Lower leg skin (tissue), 4 donors: ENCODE measurements around the gene MAP3K7. TPM values are rescaled to one million over a fixed set of nuclear protein-coding genes. Genes with fewer than 3 reads are reported as not detected.

Experiments used
- DNase-seq, 2 donors: peaks; one replicate each; pipeline ENCODE4 v3.0.0-alpha.2; 2019; ENCODE audit warnings: low spot score in 2 of 2
- H3K4me3 ChIP-seq: fragments of 200-600 bp; sonication (generic); 2 replicates; pipeline ENCODE4 v1.5.1; 2017; ENCODE audit warnings: mild to moderate bottlenecking, low read depth; ENCODE audit not compliant: poor library complexity, severe bottlenecking
- POLR2A ChIP-seq, 2 donors: fragments of 450-650 bp; IDR thresholded peaks; one replicate each; pipeline ENCODE4 v1.6.1; 2016 to 2017; ENCODE audit warnings: antibody characterized with exemption in 2 of 2, mild to moderate bottlenecking in 1 of 2, moderate library complexity in 1 of 2
- WGBS, 2 donors: methylation state at CpG; one replicate each; pipeline ENCODE4 v1.1.5; 2018; 5-methylcytosine and 5-hydroxymethylcytosine counted together
- intact Hi-C: fragments of 100-400 bp; cut with DNase I; formaldehyde crosslinking; loops from one replicate; pipeline ENCODE4 v1.15.0; 2023; ENCODE audit warnings: low total_unique reads
- total RNA-seq, 4 donors: library from RNA; depleted of rRNA; stranded (reverse); fragments of >200 nt; gene quantifications; one replicate each; pipeline ENCODE4 v1.1.0, GENCODE V29; 2016
- TF ChIP-seq, protein P1 (sequence below), 3 donors: fragments of 450-650 bp; IDR thresholded peaks; one replicate each; pipeline ENCODE4 v1.5.1; 2016; ENCODE audit warnings: antibody characterized with exemption in 3 of 3, mild to moderate bottlenecking in 3 of 3, moderate library complexity in 2 of 3

The MAP3K7 gene
- total RNA-seq, 4 donors from 2014 or later, result 21.5 to 25.8 (median 23.5) TPM

DNA sequence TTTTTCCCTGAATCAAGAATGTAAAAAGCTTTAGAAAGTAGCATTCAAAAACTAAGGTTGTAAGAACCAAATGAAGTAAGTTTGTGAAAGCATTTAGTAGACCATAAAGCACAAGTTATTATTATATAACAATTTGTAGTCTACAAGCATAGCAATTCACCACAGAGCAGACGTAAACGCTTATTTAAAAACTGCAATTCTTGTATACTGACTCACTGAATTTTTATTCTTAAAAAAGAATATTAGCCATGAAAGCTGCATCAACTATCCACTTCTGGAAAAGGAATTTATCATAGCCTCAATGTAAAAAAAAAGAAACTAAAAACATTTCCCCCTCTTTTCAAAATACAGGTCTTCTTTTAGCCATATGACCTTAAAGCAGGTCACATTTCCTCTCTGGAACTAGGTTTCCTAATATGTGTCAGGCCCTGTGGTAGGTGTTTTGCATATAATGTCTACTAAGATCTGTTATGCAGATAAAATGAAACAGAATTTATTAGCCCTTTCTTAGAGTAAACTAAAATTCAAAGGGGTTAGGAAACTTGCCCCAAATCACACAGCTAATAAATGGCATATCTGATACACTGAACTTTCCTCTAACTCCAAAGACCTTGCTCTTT lies 2.1 kb downstream of the MAP3K7 start:
- whole genome bisulfite sequencing, 2 donors, result 68 to 71% methylated on average over 2 of the region's 2 CpGs
- TF ChIP-seq, protein P1, sequence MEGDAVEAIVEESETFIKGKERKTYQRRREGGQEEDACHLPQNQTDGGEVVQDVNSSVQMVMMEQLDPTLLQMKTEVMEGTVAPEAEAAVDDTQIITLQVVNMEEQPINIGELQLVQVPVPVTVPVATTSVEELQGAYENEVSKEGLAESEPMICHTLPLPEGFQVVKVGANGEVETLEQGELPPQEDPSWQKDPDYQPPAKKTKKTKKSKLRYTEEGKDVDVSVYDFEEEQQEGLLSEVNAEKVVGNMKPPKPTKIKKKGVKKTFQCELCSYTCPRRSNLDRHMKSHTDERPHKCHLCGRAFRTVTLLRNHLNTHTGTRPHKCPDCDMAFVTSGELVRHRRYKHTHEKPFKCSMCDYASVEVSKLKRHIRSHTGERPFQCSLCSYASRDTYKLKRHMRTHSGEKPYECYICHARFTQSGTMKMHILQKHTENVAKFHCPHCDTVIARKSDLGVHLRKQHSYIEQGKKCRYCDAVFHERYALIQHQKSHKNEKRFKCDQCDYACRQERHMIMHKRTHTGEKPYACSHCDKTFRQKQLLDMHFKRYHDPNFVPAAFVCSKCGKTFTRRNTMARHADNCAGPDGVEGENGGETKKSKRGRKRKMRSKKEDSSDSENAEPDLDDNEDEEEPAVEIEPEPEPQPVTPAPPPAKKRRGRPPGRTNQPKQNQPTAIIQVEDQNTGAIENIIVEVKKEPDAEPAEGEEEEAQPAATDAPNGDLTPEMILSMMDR (IDR thresholded peaks at IDR 0.05), result no peak
- TF ChIP-seq POLR2A (IDR thresholded peaks at IDR 0.05), result no peak
- DNase-seq, result no peak
- intact Hi-C loops, result no loop called here
- no peak overlapping the region for H3K4me3 ChIP-seq

DNA sequence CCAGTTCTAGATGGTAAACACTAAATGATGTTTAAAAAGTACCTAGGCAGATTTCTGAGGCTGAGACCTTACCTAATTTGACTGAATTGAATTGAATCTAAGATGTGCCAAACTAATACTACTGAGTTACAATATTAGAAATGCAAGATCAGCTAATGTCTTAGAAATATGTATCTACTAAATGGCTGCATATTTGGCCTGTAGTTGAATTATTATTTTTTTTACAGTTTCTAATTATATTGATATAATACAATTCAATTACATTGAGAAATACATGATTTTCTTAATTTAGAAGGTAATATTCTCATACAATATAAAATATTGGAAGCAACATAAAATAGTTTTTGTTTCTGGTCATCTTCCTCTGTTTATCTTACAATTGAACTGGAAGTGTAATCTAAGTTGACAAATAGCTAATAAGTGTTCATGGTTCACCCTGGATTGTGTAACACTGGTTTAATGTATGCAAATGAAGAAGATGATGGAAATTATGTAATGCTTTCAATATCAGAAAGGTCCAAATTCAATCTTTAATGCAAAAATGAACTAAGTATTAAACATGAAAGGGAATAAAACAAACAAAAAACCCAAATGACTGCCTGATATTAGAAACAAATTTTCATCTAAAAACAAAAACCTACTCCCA lies 2.9 kb downstream of the MAP3K7 start:
- H3K4me3 ChIP-seq, result no peak overlapping the region
- DNase-seq, result no peak
- intact Hi-C loops, result no loop called here
- TF ChIP-seq POLR2A (IDR thresholded peaks at IDR 0.05), result no peak
- TF ChIP-seq, protein P1 (IDR thresholded peaks at IDR 0.05), result no peak

DNA sequence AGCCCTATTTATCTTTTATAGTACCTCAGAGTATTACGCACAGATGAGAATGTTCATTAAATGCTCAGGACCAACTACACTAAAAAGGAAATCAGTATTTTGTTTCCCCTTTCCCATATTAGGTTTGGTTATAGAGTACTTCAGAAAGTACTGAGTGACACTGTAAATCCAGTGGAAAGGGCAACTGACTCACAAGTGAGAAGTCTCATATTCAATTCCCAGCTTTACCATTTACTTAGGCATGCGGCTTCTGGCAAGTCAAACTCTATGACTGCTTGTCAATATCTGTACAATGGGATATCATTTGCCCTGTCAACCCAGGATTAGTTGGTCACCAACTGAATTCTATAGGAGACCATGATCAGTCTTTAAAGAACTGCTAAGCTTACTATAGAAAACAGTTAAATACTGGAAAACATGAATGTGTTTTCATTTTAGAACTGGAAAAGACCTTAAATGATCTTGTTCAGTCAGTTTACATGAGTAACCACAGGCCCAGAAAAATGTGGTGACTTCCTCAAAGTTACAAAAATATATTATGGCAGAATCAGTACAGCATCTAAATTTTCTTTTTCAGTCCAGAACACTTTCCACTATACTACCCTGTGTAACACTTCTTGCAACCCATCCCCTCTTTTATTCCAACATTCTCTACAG lies 3.6 kb downstream of the MAP3K7 start:
- DNase-seq, result no peak
- H3K4me3 ChIP-seq, result no peak overlapping the region
- WGBS, 2 donors, result 94 to 95% methylated on average over 2 of the region's 2 CpGs
- TF ChIP-seq, protein P1 (IDR thresholded peaks at IDR 0.05), result no peak
- TF ChIP-seq POLR2A (IDR thresholded peaks at IDR 0.05), result no peak
- intact Hi-C loops, result no loop called here

DNA sequence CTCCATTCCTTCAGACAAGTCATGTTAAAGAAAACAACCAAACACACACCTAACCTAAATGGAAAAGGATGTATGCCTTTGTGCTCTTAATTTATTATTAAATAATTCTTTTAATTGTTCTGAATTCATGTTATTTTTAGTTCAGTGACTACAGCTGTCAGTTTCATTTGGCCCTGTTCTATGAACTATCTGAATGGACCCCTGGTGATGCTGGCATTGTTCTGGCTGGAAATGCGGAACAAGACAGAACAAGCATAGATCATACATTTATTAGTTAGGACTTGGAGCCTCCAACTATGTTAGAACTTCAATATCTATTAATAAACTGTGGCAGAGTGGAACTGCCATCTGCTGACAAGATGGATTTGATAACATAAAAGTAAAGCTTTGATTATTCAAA lies 5.7 kb downstream of the MAP3K7 start:
- no peak for TF ChIP-seq POLR2A (IDR thresholded peaks at IDR 0.05)
- TF ChIP-seq, protein P1 (IDR thresholded peaks at IDR 0.05), result no peak
- WGBS, 2 donors, result 54 to 58% methylated on average over 1 of the region's 1 CpG
- intact Hi-C loops, result no loop called here

DNA sequence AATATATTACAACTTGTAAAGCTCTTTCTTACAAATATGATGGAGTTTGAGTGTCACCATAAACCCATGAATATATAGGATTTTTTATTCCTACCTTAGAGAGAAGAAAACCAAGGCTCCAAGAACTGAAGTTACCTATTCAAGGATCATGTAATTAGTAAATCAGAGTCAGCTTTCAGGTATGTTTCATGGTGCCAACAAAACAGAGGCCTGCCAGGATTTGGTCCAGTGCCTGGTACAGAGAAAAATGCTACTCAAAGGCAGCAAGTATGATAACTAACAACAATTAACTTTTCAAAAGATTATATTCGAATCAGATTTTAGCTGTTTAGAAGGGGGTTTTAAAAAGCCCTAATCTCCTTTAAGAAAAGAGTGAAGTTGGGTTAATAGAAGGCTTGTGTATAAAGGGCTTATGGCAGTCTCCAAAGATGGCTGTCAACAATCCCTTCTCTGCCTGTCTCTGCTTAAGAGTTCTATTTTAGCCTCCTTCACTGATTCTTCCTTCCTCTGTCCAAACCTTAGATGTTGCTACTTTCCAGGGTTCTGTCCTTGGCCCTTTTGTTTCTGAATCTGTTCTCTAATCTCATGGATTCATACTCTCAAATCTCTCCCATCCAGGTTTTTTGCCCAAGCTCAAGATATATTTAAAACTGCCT lies 7.8 kb downstream of the MAP3K7 start:
- WGBS, 2 donors, result 61 to 68% methylated on average over 1 of the region's 1 CpG
- no peak for DNase-seq

More for the DNA sequence above, 5.7 kb downstream of the MAP3K7 start:
- H3K4me3 ChIP-seq, result no peak overlapping the region
- DNase-seq, result no peak

More for the DNA sequence above, 7.8 kb downstream of the MAP3K7 start:
- intact Hi-C loops, result no loop called here
- no peak overlapping the region for H3K4me3 ChIP-seq
- TF ChIP-seq POLR2A (IDR thresholded peaks at IDR 0.05), result no peak
- TF ChIP-seq, protein P1 (IDR thresholded peaks at IDR 0.05), result no peak
